Hepatocyte (in vitro differentiated cells): Measurements from ENCODE around the gene ATF4. TPM values are rescaled to one million over a fixed set of nuclear protein-coding genes. Genes with fewer than 3 reads are reported as not detected.

Experiments
- DNase-seq: peaks from one replicate; pipeline ENCODE4 v3.0.0-alpha.2; 2016; ENCODE audit warnings: low spot score
- H2AFZ ChIP-seq: fragments of 200-600 bp; sonication (generic); 2 replicates; pipeline ENCODE4 v1.6.0; 2016; ENCODE audit warnings: antibody characterized with exemption, mild to moderate bottlenecking
- H3K27ac ChIP-seq: fragments of 200-600 bp; sonication (generic); 2 replicates; pipeline ENCODE4 v1.5.1; 2016; ENCODE audit warnings: mild to moderate bottlenecking
- H3K27me3 ChIP-seq: fragments of 200-600 bp; sonication (generic); 2 replicates; pipeline ENCODE4 v1.6.1; 2016
- H3K36me3 ChIP-seq: fragments of 200-600 bp; sonication (generic); replicated peaks from 2 replicates; pipeline ENCODE4 v1.5.1; 2016; ENCODE audit warnings: low read depth; ENCODE audit not compliant: insufficient read depth
- H3K4me1 ChIP-seq: fragments of 200-600 bp; sonication (generic); 2 replicates; pipeline ENCODE4 v1.5.1; 2016; ENCODE audit warnings: mild to moderate bottlenecking, moderate library complexity; ENCODE audit not compliant: insufficient read depth
- H3K4me2 ChIP-seq: fragments of 200-600 bp; sonication (generic); 2 replicates; pipeline ENCODE4 v1.6.0; 2016
- H3K4me3 ChIP-seq: fragments of 200-600 bp; sonication (generic); 2 replicates; pipeline ENCODE4 v1.5.1; 2016; ENCODE audit warnings: mild to moderate bottlenecking
- H3K79me2 ChIP-seq: fragments of 200-600 bp; sonication (generic); 2 replicates; pipeline ENCODE4 v1.6.0; 2017; ENCODE audit warnings: mild to moderate bottlenecking
- H3K9me2 ChIP-seq: fragments of 200-600 bp; sonication (generic); replicated peaks from 2 replicates; pipeline ENCODE4 v1.6.0; 2017; ENCODE audit warnings: mild to moderate bottlenecking; ENCODE audit not compliant: insufficient read depth
- H3K9me3 ChIP-seq: fragments of 200-600 bp; sonication (generic); 2 replicates; pipeline ENCODE4 v1.5.1; 2016; ENCODE audit warnings: low read depth, mild to moderate bottlenecking
- H4K20me1 ChIP-seq: fragments of 200-600 bp; sonication (generic); 2 replicates; pipeline ENCODE4 v1.6.0; 2016; ENCODE audit warnings: mild to moderate bottlenecking; ENCODE audit not compliant: insufficient read depth, poor library complexity, severe bottlenecking
- EZH2 ChIP-seq: fragments of 200-600 bp; sonication (generic); IDR thresholded peaks from 2 replicates; pipeline ENCODE4 v1.6.1; 2016; ENCODE audit warnings: antibody characterized with exemption, mild to moderate bottlenecking, borderline replicate concordance
- EZH2phosphoT487 ChIP-seq: fragments of 200-600 bp; sonication (generic); IDR thresholded peaks from one replicate; pipeline ENCODE4 v1.6.1; 2018; ENCODE audit warnings: antibody characterized with exemption, mild to moderate bottlenecking, low read depth, moderate library complexity; ENCODE audit not compliant: unreplicated experiment, severe bottlenecking
- WGBS: methylation state at CpG from one replicate; pipeline ENCODE4 v1.1.6; 2016; ENCODE audit warnings: low lambda C conversion rate; ENCODE audit errors: missing lambda C conversion rate; 5-methylcytosine and 5-hydroxymethylcytosine counted together
- polyA plus RNA-seq: library from polyadenylated mRNA; unstranded; fragments of >200 nt; fragmentation: Nextera tagmentation; extraction: Ambion mirVana; gene quantifications from 2 replicates; pipeline ENCODE4 v1.2.1, GENCODE V29; 2016
- total RNA-seq: library from RNA; depleted of rRNA; stranded (reverse); fragments of >200 nt; gene quantifications from 2 replicates; pipeline ENCODE4 v1.2.3, GENCODE V29; 2014
- TF ChIP-seq, protein P1 (sequence below): fragments of 200-600 bp; sonication (generic); IDR thresholded peaks from 2 replicates; pipeline ENCODE4 v1.5.1; 2016; ENCODE audit warnings: antibody characterized with exemption, mild to moderate bottlenecking; ENCODE audit not compliant: poor library complexity

Gene ATF4
- total and polyA plus RNA-seq, 2 experiments from 2014 or later, result 144 to 231 TPM

DNA sequence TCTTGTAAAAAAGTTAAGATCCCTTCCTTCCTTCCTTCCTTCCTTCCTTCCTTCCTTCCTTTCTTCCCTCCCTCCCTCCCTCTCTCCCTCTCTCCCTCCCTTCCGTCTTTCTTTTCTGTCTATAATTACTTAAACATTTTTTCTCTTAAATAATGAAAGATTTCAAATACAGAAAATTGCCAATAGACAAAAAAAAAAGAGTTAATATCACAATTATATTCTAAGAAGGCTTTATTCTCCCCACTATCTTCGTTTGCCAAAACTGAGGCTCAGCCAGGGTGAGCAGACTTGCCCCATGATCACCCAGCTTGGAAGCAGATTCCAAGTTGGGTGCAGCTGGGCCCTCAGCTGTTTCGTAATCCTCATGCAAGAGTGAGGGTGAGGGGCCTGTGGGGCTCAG, 49.9 kb downstream of the ATF4 start:
- H3K36me3 ChIP-seq, result no peaks in the 10 kb centered on the region
- 90% methylated on average over 3 of the region's 3 CpGs for WGBS
- no peaks in the 10 kb centered on the region for H3K9me3 ChIP-seq
- H3K4me1 ChIP-seq, result peaks cover 3% of the 10 kb centered on the region
- TF ChIP-seq EZH2 (no peak), EZH2phosphoT487 (no peak)
- TF ChIP-seq, protein P1, sequence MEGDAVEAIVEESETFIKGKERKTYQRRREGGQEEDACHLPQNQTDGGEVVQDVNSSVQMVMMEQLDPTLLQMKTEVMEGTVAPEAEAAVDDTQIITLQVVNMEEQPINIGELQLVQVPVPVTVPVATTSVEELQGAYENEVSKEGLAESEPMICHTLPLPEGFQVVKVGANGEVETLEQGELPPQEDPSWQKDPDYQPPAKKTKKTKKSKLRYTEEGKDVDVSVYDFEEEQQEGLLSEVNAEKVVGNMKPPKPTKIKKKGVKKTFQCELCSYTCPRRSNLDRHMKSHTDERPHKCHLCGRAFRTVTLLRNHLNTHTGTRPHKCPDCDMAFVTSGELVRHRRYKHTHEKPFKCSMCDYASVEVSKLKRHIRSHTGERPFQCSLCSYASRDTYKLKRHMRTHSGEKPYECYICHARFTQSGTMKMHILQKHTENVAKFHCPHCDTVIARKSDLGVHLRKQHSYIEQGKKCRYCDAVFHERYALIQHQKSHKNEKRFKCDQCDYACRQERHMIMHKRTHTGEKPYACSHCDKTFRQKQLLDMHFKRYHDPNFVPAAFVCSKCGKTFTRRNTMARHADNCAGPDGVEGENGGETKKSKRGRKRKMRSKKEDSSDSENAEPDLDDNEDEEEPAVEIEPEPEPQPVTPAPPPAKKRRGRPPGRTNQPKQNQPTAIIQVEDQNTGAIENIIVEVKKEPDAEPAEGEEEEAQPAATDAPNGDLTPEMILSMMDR, result no peak
- H3K79me2 ChIP-seq, result no peaks in the 10 kb centered on the region
- no peaks in the 10 kb centered on the region for H4K20me1 ChIP-seq
- no peaks in the 10 kb centered on the region for H3K9me2 ChIP-seq
- no peak for DNase-seq
- H2AFZ ChIP-seq, result no peak overlapping the region
- H3K27me3 ChIP-seq, result no peaks in the 10 kb centered on the region
- no peak overlapping the region for H3K4me3 ChIP-seq
- no peak overlapping the region for H3K27ac ChIP-seq
- H3K4me2 ChIP-seq, result no peak overlapping the region

DNA sequence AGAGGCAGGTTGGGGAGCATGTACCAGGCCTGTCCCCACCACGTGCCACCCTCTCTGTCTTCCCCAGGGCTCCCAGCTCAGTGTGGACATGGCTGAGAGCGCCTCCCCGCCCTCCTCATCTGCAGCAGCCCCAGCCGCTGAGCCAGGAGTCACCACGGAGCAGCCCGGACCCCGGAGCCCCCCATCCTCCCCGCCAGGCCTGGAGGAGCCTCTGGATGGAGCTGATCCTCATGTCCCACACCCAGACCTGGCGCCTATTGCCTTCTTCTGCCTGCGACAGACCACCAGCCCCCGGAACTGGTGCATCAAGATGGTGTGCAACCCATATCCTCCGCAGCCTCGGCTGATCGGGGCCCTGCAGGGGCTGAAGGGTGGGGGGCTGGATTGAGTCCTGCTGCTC, 50.3 kb downstream of the ATF4 start, which contains the start of gene CACNA1I:
Gene CACNA1I, plus strand, starts transcription at position 89 of the 400 bp plus-strand sequence. Its CDS starts 0 bp downstream, at position 89.
- no peak within 1 kb of the TSS for H3K4me3 ChIP-seq
- WGBS, result 90% methylated on average over 14 of the region's 14 CpGs
- no peaks in the 10 kb centered on the region for H3K27me3 ChIP-seq
- no peak within 1 kb of the TSS for H3K4me2 ChIP-seq
- no peaks in the 10 kb centered on the region for H3K36me3 ChIP-seq
- H3K9me3 ChIP-seq, result no peaks in the 10 kb centered on the region
- H3K9me2 ChIP-seq, result no peaks in the 10 kb centered on the region
- TF ChIP-seq EZH2 (no peak), EZH2phosphoT487 (no peak)
- TF ChIP-seq, protein P1, result no peak
- no peak within 1 kb of the TSS for H3K27ac ChIP-seq
- no peaks in the 10 kb centered on the region for H3K79me2 ChIP-seq
- H2AFZ ChIP-seq, result no peak within 1 kb of the TSS
- no peaks in the 10 kb centered on the region for H4K20me1 ChIP-seq
- H3K4me1 ChIP-seq, result peaks cover 6% of the 10 kb centered on the region
- DNase-seq, result no peak

DNA sequence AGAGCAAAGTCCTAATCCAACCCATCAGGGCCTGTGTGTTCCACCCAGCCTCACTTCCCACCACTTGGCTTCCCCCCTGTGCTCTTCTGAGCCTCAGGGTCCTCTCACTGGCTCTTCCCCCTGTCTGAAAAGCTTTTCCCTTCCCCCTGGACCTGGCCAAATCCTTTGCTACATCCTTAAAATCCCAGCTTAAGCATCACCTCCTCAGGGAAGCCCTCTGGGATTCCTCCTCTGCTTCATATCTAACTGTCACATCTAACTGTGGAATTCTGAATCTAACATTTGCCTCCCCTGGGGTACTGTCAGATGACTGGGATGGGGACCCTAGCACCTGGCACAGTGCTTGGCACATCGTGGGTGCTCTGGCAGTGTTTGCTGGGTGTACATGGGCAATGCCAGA, 51.2 kb downstream of the ATF4 start:
- Histone ChIP-seq H3K9me3 (no peaks in the 10 kb centered on the region), H3K36me3 (no peaks in the 10 kb centered on the region), H2AFZ (no peak overlapping the region), H4K20me1 (no peaks in the 10 kb centered on the region), H3K27ac (no peak overlapping the region), H3K4me2 (no peak overlapping the region), H3K4me1 (peaks cover 6% of the 10 kb centered on the region), H3K9me2 (no peaks in the 10 kb centered on the region), H3K4me3 (no peak overlapping the region), H3K79me2 (no peaks in the 10 kb centered on the region), H3K27me3 (no peaks in the 10 kb centered on the region)
- no peak for DNase-seq
- TF ChIP-seq, protein P1, result no peak
- no peak for TF ChIP-seq EZH2
- TF ChIP-seq EZH2phosphoT487, result no peak
- WGBS, result 67% methylated on average over 1 of the region's 1 CpG

Other genes starting within 250 kb of the ATF4 start
- gene RPL3, start 200.9 kb upstream of the ATF4 start, total RNA-seq, result 2,461 and 2,819 TPM in 2 replicates
- 1,044 and 1,068 TPM in 2 replicates for gene RPL3, start 200.9 kb upstream of the ATF4 start, polyA plus RNA-seq
- 15.8 and 23.1 TPM in 2 replicates for gene SYNGR1, start 170.6 kb upstream of the ATF4 start, total RNA-seq
- 58.8 and 92.7 TPM in 2 replicates for gene SYNGR1, start 170.6 kb upstream of the ATF4 start, polyA plus RNA-seq
- 13.3 and 14.0 TPM in 2 replicates for gene TAB1, start 120.8 kb upstream of the ATF4 start, total RNA-seq
- gene TAB1, start 120.8 kb upstream of the ATF4 start, polyA plus RNA-seq, result 8.6 and 10.7 TPM in 2 replicates
- 20.0 and 22.3 TPM in 2 replicates for gene MGAT3, start 63.5 kb upstream of the ATF4 start, total RNA-seq
- 5.5 and 7.0 TPM in 2 replicates for gene MGAT3, start 63.5 kb upstream of the ATF4 start, polyA plus RNA-seq
- 25.8 and 31.8 TPM in 2 replicates for gene MIEF1, start 18.3 kb upstream of the ATF4 start, total RNA-seq
- gene MIEF1, start 18.3 kb upstream of the ATF4 start, polyA plus RNA-seq, result 17.5 and 22.2 TPM in 2 replicates
- 82.9 and 84.0 TPM in 2 replicates for gene RPS19BP1, start 12.2 kb downstream of the ATF4 start, total RNA-seq
- gene RPS19BP1, start 12.2 kb downstream of the ATF4 start, polyA plus RNA-seq, result 117 and 118 TPM in 2 replicates
- gene CACNA1I, start 50.2 kb downstream of the ATF4 start, total RNA-seq, result 0.16 and 0.17 TPM in 2 replicates
- gene CACNA1I, start 50.2 kb downstream of the ATF4 start, polyA plus RNA-seq, result 0.10 and 0.21 TPM in 2 replicates